HG02938 (cell line): ENCODE results near the gene ZBTB7C.

Experiments
- ATAC-seq: cut with Tn5 transposase; IDR thresholded peaks from one replicate; pipeline ENCODE4 v1.9.1; 2021; ENCODE audit warnings: mild to moderate bottlenecking, moderate library complexity; ENCODE audit not compliant: unreplicated experiment

Gene ZBTB7C

GRCh38 chr18:48129621-48130082 lies 279.5 kb downstream of the ZBTB7C start:
- ATAC-seq, result no peak

DNA sequence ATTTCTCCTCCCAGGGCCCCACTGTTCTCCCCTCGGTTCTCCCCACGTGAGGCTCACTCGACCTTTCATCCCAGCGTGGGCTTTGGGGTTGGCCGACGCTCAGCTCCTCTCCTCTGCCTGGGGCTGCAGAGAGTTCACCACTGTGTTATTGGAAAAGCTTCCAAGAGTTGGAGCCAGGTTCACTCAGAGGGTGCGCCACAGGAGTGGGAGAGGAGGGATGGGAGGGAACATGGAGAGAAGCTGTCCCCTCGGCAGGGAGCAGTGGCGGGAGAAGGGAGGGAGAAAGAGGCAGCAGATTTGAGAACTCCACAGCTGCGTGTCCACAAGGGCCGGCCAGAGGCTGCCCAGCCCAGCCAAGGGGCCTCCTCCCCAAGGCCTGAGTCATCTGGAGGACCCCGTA lies 281.6 kb downstream of the ZBTB7C start:
- ATAC-seq, result no peak

GRCh38 chr18:48126240-48126639 lies 282.9 kb downstream of the ZBTB7C start:
- ATAC-seq, result no peak

- ATAC-seq, result no peak
Observed at GRCh38 chr18:48125724-48126123, 283.5 kb downstream of the ZBTB7C start.

DNA sequence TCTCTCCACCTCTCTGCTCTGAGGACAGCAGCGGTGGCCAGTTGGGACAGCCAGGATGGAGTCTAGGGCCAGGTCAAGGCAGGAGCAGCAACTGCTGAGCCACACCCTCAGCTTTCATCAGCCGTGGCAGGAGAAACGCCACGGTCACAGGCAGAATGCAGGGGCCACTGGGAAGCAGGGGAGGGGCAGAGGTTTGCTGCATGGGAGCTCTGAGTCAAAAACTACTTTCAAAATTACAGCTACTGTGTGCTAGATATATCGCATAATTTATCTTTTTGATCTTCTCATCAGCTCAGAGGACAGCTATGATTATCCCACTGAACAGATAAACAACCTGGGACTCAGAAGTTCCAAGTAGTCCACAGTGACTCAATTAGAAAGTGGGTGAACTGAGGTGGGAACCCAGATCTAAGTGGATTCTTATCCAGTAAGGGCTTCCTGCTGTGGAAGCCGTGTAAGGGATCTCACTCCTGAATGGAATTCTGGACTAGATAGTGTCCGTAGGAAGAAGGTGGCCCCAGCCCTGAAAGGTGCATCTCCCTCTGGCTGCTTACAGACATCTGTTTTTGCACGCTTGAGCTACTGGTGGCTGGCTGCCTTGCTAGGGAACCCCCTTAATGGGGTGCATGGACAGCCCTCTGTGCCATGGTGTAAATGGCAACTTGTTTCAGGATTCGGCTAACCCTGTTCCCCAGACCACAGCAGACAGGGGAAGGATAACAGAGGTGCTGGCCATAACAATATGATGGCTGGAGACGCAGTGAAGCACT lies 284.1 kb downstream of the ZBTB7C start:
- ATAC-seq, result no peak

DNA sequence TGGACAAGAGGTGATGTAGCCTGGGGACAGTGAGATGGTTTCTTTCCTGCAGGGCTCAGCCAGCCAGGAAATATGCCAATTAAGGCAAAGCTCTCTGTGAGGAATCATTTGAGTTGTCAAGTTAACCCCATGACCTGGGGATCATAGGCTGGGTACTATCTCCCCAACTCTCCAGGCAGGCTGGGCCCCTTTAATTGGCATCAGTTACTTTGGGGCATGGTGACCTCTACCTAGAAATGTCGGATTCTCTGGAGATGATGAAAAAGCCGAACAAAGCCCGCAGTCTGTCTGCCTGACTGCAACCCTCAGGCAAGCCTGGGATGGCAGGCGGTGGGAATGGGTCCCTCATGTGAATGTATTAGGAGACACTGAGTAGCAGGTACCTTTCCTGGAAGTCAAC lies 285.2 kb downstream of the ZBTB7C start:
- ATAC-seq, result no peak

DNA sequence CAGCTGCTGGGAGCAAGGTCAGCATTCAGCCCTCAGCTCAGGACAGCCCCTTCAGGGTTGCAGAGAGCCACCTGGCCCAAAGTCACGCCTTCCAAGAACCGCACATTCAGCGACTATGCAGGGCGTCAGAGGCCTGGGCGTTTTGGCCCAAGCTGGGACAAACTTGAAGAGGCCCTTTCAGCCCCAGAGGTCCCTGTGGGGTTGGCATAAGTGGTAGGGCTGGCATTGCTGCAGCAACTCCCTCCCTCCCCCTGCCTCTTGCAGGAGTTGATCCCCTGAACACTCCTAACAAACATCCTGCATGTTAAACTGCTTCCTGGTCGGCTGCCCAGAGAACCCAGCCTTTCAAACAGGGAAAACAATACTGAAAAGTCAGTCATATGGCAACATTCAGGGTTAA lies 285.9 kb downstream of the ZBTB7C start:
- ATAC-seq, result no peak

- no peak for ATAC-seq
Observed at GRCh38 chr18:48122816-48123215, 286.4 kb downstream of the ZBTB7C start.

DNA sequence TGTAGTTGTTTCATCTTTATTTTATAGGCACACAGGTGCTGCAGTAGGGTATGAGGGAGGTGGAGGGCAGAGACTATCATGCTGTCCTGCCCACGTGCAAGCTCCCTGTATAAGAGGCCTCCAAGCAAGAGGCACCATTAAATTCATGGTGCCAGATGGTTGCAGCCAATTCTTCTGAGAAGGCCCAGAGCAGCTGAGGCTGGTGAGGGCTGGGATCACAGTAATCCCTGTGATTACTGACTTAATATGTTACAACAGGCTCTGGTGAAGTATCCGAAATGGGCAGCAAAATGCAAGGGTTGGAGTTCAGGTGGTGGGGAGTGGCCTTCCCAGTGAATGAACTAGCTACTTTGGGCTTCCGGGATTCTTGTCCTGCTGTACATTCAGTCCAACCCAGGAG lies 286.8 kb downstream of the ZBTB7C start:
- no peak for ATAC-seq

GRCh38 chr18:48121752-48122151 lies 287.4 kb downstream of the ZBTB7C start:
- ATAC-seq, result no peak

GRCh38 chr18:48119204-48119603 lies 290.0 kb downstream of the ZBTB7C start:
- no peak for ATAC-seq

DNA sequence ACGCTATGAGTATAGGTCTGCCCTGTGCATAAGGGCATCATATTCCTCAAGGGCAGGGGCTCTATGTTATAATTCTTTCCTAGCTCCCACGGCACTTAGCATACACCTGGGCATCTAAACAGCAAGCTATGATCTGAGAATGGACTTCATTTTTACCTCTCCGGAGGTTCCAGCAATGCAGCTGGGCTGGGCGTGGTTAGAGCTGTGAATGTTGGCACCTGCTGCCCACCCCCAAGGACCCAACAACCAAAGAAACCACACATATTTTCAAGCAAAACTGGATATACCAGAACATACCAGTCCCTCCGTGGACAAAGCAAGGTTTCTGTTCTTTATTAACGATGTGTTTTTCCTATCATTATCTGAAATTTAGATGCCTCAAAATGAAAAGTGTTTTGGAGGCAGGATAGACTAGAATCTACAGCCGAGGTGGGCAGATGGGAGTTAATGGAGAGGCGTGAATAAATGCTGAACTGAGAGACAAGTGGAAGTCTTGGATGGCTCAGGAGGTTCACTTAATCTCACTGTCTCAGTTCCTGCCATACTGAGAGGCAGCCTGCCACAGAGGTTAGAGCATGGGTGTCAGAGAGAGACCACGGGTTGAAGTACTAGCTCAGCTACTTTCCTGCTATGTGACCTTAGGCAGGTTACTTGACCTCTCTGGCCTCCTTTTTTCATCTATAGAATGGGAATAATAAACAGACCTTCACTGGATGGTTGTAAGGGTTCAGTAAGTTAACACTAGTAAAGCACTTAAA lies 292.1 kb downstream of the ZBTB7C start:
- no peak for ATAC-seq

DNA sequence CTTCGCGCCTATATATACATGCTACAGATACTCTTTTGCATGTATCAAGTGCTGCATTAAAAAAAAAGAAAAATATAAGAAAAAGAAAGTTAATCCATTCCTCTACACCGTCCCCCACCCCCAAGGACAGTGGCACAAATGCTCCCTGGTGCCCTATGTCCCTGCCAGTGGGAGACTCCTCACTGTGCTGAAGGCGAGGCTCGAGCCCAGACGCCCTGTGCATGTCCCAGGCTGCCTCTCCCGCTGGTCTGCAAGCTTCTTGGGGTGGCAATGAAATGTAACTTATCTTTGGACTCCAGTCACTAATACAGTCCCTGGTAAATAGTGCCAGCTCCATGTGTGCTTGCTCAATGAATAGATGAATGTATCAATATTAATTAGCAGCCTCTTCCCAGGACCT lies 293.2 kb downstream of the ZBTB7C start:
- no peak for ATAC-seq

DNA sequence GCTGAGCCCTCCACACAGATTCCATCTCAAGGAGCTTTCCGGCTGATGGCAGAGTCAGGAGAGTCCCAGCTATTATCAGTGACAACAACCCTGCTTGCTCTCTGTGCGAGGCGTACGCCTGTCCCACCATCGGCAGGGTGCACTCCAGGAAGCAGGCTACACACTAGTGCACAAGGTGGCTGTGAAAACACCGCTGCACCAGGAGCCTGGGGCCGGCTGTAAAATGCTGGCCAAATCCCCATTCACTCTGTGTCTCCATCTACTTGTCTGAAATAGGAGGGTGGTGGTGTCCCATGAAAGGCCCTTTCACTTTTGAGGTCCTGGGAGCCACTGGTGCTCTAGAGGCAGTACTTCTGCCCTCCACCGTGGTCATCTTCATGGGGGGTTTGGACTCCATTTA lies 295.5 kb downstream of the ZBTB7C start:
- no peak for ATAC-seq

GRCh38 chr18:48111587-48111986 lies 297.6 kb downstream of the ZBTB7C start:
- ATAC-seq, result no peak

DNA sequence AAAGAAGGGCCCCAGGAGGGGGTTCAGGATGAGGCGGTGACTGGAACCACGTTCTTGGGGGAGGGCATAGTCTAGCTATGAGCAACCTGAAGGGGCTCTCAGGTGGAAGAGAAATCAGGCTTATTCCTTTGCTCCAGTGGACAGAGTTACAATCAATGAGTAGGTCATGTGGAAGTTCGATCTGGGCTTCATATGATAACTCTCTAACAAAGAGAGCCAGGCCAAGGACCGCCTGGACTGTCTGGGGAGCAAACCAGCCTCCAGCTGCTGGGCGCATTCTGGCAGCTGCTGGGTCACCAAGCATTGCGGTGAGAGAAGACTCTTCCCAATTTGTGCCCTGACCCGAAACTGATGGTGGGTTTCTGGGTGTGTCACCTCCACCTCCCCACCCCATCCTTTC lies 298.4 kb downstream of the ZBTB7C start:
- no peak for ATAC-seq

GRCh38 chr18:48109961-48110493 lies 299.2 kb downstream of the ZBTB7C start:
- no peak for ATAC-seq

DNA sequence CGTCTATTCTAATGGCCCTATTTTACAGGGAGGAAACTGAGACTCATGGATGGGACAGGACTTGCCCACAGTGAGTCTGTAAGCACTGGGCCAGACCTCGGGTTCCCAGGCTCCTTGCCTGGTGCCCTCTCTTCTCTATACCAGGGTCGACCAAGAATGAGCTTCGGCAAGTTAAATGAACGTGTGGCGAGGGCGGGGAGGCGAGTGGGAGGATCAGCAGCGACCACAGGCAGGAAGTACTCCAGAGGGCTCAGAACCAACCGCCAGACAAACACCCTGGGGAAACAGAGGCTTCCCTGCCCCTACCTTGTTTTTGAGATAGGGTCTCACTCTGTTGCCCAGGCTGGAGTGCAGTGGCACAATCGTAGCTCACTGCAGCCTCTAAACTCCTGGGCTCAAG lies 301.0 kb downstream of the ZBTB7C start:
- no peak for ATAC-seq

- no peak for ATAC-seq
Observed at GRCh38 chr18:48106976-48107781, 302.0 kb downstream of the ZBTB7C start.

DNA sequence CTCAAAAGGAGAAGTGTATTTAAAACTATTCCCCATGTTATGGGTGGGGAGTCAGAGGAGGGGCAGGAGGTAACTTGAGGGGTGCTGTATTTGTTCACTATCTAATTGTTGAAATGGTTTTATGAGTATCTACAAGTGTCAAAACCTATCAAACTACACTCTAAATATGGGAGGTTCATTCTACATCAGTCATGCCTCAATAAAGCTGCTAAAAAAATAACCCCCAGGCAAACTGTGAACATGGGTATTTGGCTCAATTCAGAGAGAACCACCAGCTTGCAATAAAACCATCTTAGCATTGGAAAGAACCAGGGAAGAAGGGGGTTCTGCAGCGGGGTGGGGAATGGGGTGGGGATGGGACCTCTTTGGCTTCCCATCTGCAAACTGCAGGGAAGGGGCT lies 302.7 kb downstream of the ZBTB7C start:
- ATAC-seq, result no peak

DNA sequence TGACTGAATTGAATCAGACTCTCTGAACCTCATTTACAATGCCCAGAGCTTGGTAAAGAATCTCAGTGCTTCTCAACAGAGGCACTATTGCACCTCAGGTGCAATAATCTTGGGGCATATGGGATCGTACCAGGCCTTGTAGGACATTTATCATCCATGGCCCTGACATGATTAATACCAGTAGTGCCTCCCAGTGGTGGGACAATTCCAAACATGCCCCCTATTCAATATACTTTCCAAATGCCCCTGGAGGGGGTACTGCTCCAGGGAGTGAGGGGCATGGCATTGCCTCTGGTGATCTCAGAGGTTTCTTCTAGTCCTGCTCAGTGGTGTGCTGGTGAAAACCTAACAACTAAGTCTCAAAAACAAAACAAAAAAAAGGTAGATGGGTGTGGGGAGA lies 303.9 kb downstream of the ZBTB7C start:
- ATAC-seq, result no peak
